Activated T-helper 17 cell treated with anti-CD3 and anti-CD28 coated beads, Interleukin-2, amount 50 U/mL, for 72 hours (primary cell): ENCODE results near the gene NLRP7. TPM values are rescaled to one million over a fixed set of nuclear protein-coding genes. Genes with fewer than 3 reads are reported as not detected.

Source experiments
- total RNA-seq, 2 donors: library from RNA; stranded (reverse); gene quantifications; one replicate each; pipeline ENCODE4 v1.2.3, GENCODE V29; 2022

NLRP7 gene
- total RNA-seq, 2 donors from 2014 or later: not detected

Other genes starting within 250 kb of the NLRP7 start
- gene KIR3DL3, start 223.1 kb downstream of the NLRP7 start, total RNA-seq: not detected
- not detected for gene KIR2DL3, start 209.0 kb downstream of the NLRP7 start, total RNA-seq
- not detected for gene KIR2DL1, start 177.7 kb downstream of the NLRP7 start, total RNA-seq
- not detected for gene KIR2DL4, start 143.9 kb downstream of the NLRP7 start, total RNA-seq
- gene KIR3DL1, start 131.1 kb downstream of the NLRP7 start, total RNA-seq: not detected
- not detected for gene KIR2DS4, start 114.9 kb downstream of the NLRP7 start, total RNA-seq
- 1 to 10 TPM in 1 of 2 donors, under 1 TPM in 1; 0.85 to 2.2 TPM for gene KIR3DL2, start 97.1 kb downstream of the NLRP7 start, total RNA-seq
- gene FCAR, start 73.3 kb downstream of the NLRP7 start, total RNA-seq: not detected
- not detected for gene NCR1, start 41.4 kb downstream of the NLRP7 start, total RNA-seq
- 1 to 10 TPM; 2.9 to 6.1 TPM for gene NLRP2, start 18.8 kb upstream of the NLRP7 start, total RNA-seq
- under 1 TPM; 0.13 to 0.69 TPM for gene GP6, start 90.7 kb upstream of the NLRP7 start, total RNA-seq
- 10 to 100 TPM; 20.4 to 25.0 TPM for gene RDH13, start 115.6 kb upstream of the NLRP7 start, total RNA-seq
- 1 to 10 TPM; 1.4 to 2.1 TPM for gene EPS8L1, start 128.3 kb upstream of the NLRP7 start, total RNA-seq
- 10 to 100 TPM; 74.5 to 94.8 TPM for gene PPP1R12C, start 170.1 kb upstream of the NLRP7 start, total RNA-seq
- not detected for gene TNNT1, start 201.7 kb upstream of the NLRP7 start, total RNA-seq
- not detected for gene TNNI3, start 210.2 kb upstream of the NLRP7 start, total RNA-seq
- gene DNAAF3, start 219.1 kb upstream of the NLRP7 start, total RNA-seq: under 1 TPM in 1 of 2 donors, not detected in 1; 0.35 TPM
- not detected for gene SYT5, start 232.8 kb upstream of the NLRP7 start, total RNA-seq